A549 (cell line): ENCODE measurements around the gene GRK4. TPM values are rescaled to one million over a fixed set of nuclear protein-coding genes. Genes with fewer than 3 reads are reported as not detected.

Source experiments
- ATAC-seq, 2 experiments: fragments of 200-7000 bp in 1 of 2; fragments of >200 bp in 1 of 2; cut with Nextera tagmentation in 1 of 2; cut with Tn5 transposase in 1 of 2; 3 replicates each; pipeline versions ENCODE4 v1.8.0 to v1.9.1; 2018 to 2020; ENCODE audit warnings: mild to moderate bottlenecking in 1 of 2, moderate library complexity in 1 of 2
- CTCF ChIA-PET: fragments of 300-600 bp; sonication (Branson Sonifier 250); formaldehyde crosslinking; extraction: SDS; loops from one replicate; lab custom pipeline; 2021; ENCODE audit warnings: antibody characterized with exemption, inconsistent platforms; lab: Yijun Ruan, JAX
- POLR2A ChIA-PET: fragments of 350-600 bp; formaldehyde crosslinking; extraction: SDS; loops from one replicate; lab custom pipeline; 2021; ENCODE audit warnings: antibody characterized with exemption, inconsistent platforms; lab: Yijun Ruan, JAX
- DNase-seq, 2 experiments: peaks; one replicate each; pipeline versions ENCODE4 v3.0.0 to v3.0.0-alpha.2; 2011 to 2016; ENCODE audit warnings: low read depth in 1 of 2, low spot score in 1 of 2
- FAIRE-seq: peaks from 2 replicates; lab custom pipeline; 2011; peaks lifted over from hg19 to GRCh38; lab: Jason Lieb, UNC
- H3K27ac ChIP-seq, 2 experiments: fragments of >200 bp; sonication (Bioruptor Twin); formaldehyde crosslinking; 3 replicates each; pipeline ENCODE4 v1.5.1; 2016 to 2017
- H3K4me1 ChIP-seq: fragments of >200 bp; sonication (Bioruptor Twin); formaldehyde crosslinking; 3 replicates; pipeline ENCODE4 v1.6.1; 2016
- H3K4me2 ChIP-seq: fragments of >200 bp; sonication (Bioruptor Twin); formaldehyde crosslinking; 3 replicates; pipeline ENCODE4 v1.6.1; 2016
- H3K4me3 ChIP-seq: fragments of >200 bp; sonication (Bioruptor Twin); formaldehyde crosslinking; 3 replicates; pipeline ENCODE4 v1.5.1; 2016
- H3K9me3 ChIP-seq: fragments of >200 bp; sonication (Bioruptor Twin); formaldehyde crosslinking; 3 replicates; pipeline ENCODE4 v1.6.1; 2016
- BCL3 ChIP-seq: fragments of >200 bp; sonication (Bioruptor Twin); formaldehyde crosslinking; IDR thresholded peaks from 3 replicates; pipeline ENCODE4 v1.6.1; 2016
- BHLHE40 ChIP-seq: IDR thresholded peaks from 2 replicates; pipeline ENCODE4 v1.6.1; 2012; ENCODE audit warnings: low read depth, low read length, inconsistent platforms
- CBX8 ChIP-seq: fragments of 200-600 bp; sonication (generic); IDR thresholded peaks from 2 replicates; pipeline ENCODE4 v1.6.1; 2016
- CEBPB ChIP-seq, 2 experiments: fragments of >200 bp in 1 of 2; sonication (Bioruptor Twin) in 1 of 2; formaldehyde crosslinking in 1 of 2; IDR thresholded peaks; 2 replicates each; pipeline ENCODE4 v1.6.1; 2012 to 2016
- E2F6 ChIP-seq: IDR thresholded peaks from 2 replicates; pipeline ENCODE4 v1.6.1; 2012; ENCODE audit warnings: low read depth, borderline replicate concordance
- EHF ChIP-seq: fragments of 250-450 bp; sonication (Bioruptor Pico); IDR thresholded peaks from 2 replicates; pipeline ENCODE4 v1.5.0; 2020; ENCODE audit warnings: mild to moderate bottlenecking
- EHMT2 ChIP-seq: fragments of 200-600 bp; sonication (generic); IDR thresholded peaks from 2 replicates; pipeline ENCODE4 v1.6.1; 2016; ENCODE audit warnings: antibody characterized with exemption, low read depth, mild to moderate bottlenecking, moderate library complexity
- EP300 ChIP-seq, 2 experiments: fragments of >200 bp; sonication (Bioruptor Twin); formaldehyde crosslinking; IDR thresholded peaks; 2 replicates in 1 of 2; 3 replicates in 1 of 2; pipeline ENCODE4 v1.6.1; 2016 to 2017
- ESRRA ChIP-seq: fragments of 150-350 bp; IDR thresholded peaks from 2 replicates; pipeline ENCODE4 v1.6.1; 2014; ENCODE audit warnings: mild to moderate bottlenecking, low read length, borderline replicate concordance
- FOSL2 ChIP-seq, 2 experiments: fragments of 450-650 bp in 1 of 2; fragments of >200 bp in 1 of 2; sonication (Bioruptor Twin) in 1 of 2; formaldehyde crosslinking; IDR thresholded peaks; 2 replicates each; pipeline versions ENCODE4 v1.5.0 to v1.6.1; 2016 to 2020; ENCODE audit warnings: mild to moderate bottlenecking in 1 of 2, moderate library complexity in 1 of 2
- HDAC2 ChIP-seq: fragments of 200-600 bp; sonication (generic); IDR thresholded peaks from 2 replicates; pipeline ENCODE4 v1.6.1; 2016
- HES2 ChIP-seq: fragments of >200 bp; sonication (Bioruptor Twin); formaldehyde crosslinking; IDR thresholded peaks from 2 replicates; pipeline ENCODE4 v1.6.1; 2016
- HMGXB4 ChIP-seq: fragments of 250-450 bp; sonication (Bioruptor Pico); IDR thresholded peaks from 2 replicates; pipeline ENCODE4 v1.5.0; 2021; ENCODE audit warnings: mild to moderate bottlenecking, moderate library complexity, borderline replicate concordance
- HOXB13 ChIP-seq: fragments of 250-450 bp; sonication (Bioruptor Pico); IDR thresholded peaks from 2 replicates; pipeline ENCODE4 v1.5.0; 2020; ENCODE audit warnings: low read depth, mild to moderate bottlenecking, moderate library complexity
- KDM1A ChIP-seq: fragments of 200-600 bp; sonication (generic); IDR thresholded peaks from 2 replicates; pipeline ENCODE4 v1.6.1; 2016; ENCODE audit warnings: low read depth, mild to moderate bottlenecking
- MAFK ChIP-seq: fragments of 450-650 bp; IDR thresholded peaks from 2 replicates; pipeline ENCODE4 v1.6.1; 2014; ENCODE audit not compliant: partially characterized antibody
- NFE2L2 ChIP-seq: fragments of 150-350 bp; conservative IDR thresholded peaks from 2 replicates; pipeline ENCODE4 v1.6.1; 2014; ENCODE audit warnings: low read length
- NPAS2 ChIP-seq: fragments of 250-450 bp; sonication (Bioruptor Pico); IDR thresholded peaks from 2 replicates; pipeline ENCODE4 v1.8.0; 2022; ENCODE audit warnings: mild to moderate bottlenecking, moderate library complexity, borderline replicate concordance
- NR3C1 ChIP-seq: fragments of >200 bp; sonication (Bioruptor Twin); formaldehyde crosslinking; IDR thresholded peaks from 3 replicates; pipeline ENCODE4 v1.6.1; 2017
- PHF8 ChIP-seq: fragments of 200-600 bp; sonication (generic); IDR thresholded peaks from 2 replicates; pipeline ENCODE4 v1.6.1; 2016; ENCODE audit warnings: low read depth, mild to moderate bottlenecking, antibody characterized with exemption, moderate library complexity, borderline replicate concordance
- POLR2A ChIP-seq: IDR thresholded peaks from 2 replicates; pipeline ENCODE4 v1.6.1; 2012; ENCODE audit warnings: mild to moderate bottlenecking, low read length
- RARB ChIP-seq: fragments of 250-450 bp; sonication (Bioruptor Pico); IDR thresholded peaks from 2 replicates; pipeline ENCODE4 v1.8.0; 2021; ENCODE audit warnings: mild to moderate bottlenecking, moderate library complexity
- RFX5 ChIP-seq: fragments of 450-650 bp; IDR thresholded peaks from 2 replicates; pipeline ENCODE4 v1.7.1; 2014; ENCODE audit warnings: antibody characterized with exemption, mild to moderate bottlenecking, moderate library complexity
- SMC3 ChIP-seq: fragments of >200 bp; sonication (Bioruptor Twin); formaldehyde crosslinking; IDR thresholded peaks from 3 replicates; pipeline ENCODE4 v1.6.1; 2018; ENCODE audit warnings: inconsistent platforms
- ZFP36 ChIP-seq: fragments of 450-650 bp; IDR thresholded peaks from 2 replicates; pipeline ENCODE4 v1.6.1; 2014; ENCODE audit warnings: borderline replicate concordance; ENCODE audit not compliant: partially characterized antibody
- ZNF302 ChIP-seq: fragments of 250-450 bp; sonication (Bioruptor Pico); IDR thresholded peaks from 2 replicates; pipeline ENCODE4 v1.9.0; 2021; ENCODE audit warnings: inconsistent platforms, mild to moderate bottlenecking, moderate library complexity
- WGBS: methylation state at CpG from one replicate; pipeline ENCODE4 v1.1.6; 2017; ENCODE audit errors: missing lambda C conversion rate; 5-methylcytosine and 5-hydroxymethylcytosine counted together
- polyA plus RNA-seq, 4 experiments: library from polyadenylated mRNA; depleted of rRNA in 3 of 4; stranded (reverse); fragments of >200 nt; fragmentation: RNase III in 1 of 4; extraction: RNeasy Plus Mini Kit Qiagen cat#74134 plus additional on column Dnase treatment in 1 of 4; gene quantifications; 2 replicates in 3 of 4; 3 replicates in 1 of 4; pipeline ENCODE4 v1.2.3, GENCODE V29; 2011 to 2017

Gene GRK4
- polyA plus RNA-seq, 2 of the 4 experiments (the other 2 are of a cell fraction), result 0.76 to 0.96 TPM

- Histone ChIP-seq H3K4me3 (no peak overlapping the region), H3K4me1 (peaks cover 12% of the 10 kb centered on the region; the same call in 1 of the 3 replicates), H3K9me3 (no peaks in the 10 kb centered on the region), H3K27ac (peak overlapping the region in 1 of 2 experiments; percentile 37; a peak in 1 of 6 replicates), H3K4me2 (no peak overlapping the region)
- WGBS, result 94% methylated on average over 8 of the region's 12 CpGs
- CTCF ChIA-PET, result interaction anchor here (0.8 kb wide), 1 partner anchor 81 kb away, joined by 3 read pairs; no protein-coding TSS in a partner anchor
- FAIRE-seq (no peak), ATAC-seq (no peak), DNase-seq (no peak)
- POLR2A ChIA-PET, result no interaction called here
- TF ChIP-seq RARB (CRISPR knock-in tag), result no peak
- no peak for TF ChIP-seq E2F6
- no peak for TF ChIP-seq EP300 (IDR thresholded peaks at IDR 0.05)
- TF ChIP-seq HDAC2, result no peak
- TF ChIP-seq HMGXB4 (CRISPR knock-in tag), result no peak
- TF ChIP-seq RFX5, result no peak
- no peak for TF ChIP-seq ESRRA
- TF ChIP-seq EHF (CRISPR knock-in tag), result no peak
- no peak for TF ChIP-seq CBX8
- TF ChIP-seq SMC3, result no peak
- TF ChIP-seq CEBPB (IDR thresholded peaks at IDR 0.05), result no peak
- TF ChIP-seq ZNF302, result no peak
- TF ChIP-seq HOXB13, result no peak
- no peak for TF ChIP-seq ZFP36
- no peak for TF ChIP-seq NPAS2 (CRISPR knock-in tag)
- no peak for TF ChIP-seq POLR2A
- TF ChIP-seq HES2, result no peak
- no peak for TF ChIP-seq MAFK
- TF ChIP-seq NFE2L2, result no peak
Measured at GRCh38 chr4:2930135-2930757, 33.1 kb upstream of the GRK4 start.

DNA sequence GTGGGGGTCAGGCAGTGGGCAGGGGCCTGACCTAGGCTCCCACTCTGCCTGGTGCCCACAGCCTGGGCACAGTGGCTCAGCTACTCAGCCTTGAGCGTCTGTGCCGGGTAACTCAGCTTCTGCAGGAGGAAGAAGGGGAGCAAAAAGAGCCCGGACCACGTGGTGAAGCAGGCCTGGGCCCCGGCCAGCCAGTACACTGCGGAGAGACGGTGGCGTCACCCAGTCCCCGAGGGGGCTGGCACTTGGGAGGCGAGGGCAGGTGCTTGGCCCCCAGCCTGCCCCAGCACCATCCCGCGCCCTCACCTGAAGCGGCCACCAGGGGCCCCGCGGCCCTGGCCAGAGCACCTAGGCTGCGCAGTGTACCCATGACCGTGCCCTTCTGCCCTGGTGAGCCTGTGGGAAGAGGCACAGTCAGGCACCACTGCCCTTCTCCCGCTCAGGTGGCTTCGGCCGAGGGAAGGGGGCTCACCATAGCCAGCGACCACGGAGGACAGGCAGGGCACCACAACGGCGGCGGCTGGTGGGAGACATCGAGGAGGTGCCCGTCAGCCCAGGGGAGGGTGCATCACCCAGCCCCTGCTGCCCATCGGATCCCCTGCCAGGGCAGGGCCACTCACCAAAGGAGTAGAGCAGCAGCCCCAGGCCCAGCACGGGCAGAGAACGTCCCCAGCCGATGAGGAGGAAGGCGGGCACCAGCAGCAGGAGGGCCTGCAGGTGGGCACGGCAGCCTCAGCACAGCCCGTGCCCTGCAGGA, 32.4 kb upstream of the GRK4 start:
- ATAC-seq (peak; percentile 30 to 39; a peak in 4 of 6 replicates), FAIRE-seq (no peak), DNase-seq (no peak)
- H3K9me3 ChIP-seq, result no peaks in the 10 kb centered on the region
- 92% methylated on average over 14 of the region's 34 CpGs for WGBS
- POLR2A ChIA-PET, result no interaction called here
- H3K27ac ChIP-seq, result peak overlapping the region in 1 of 2 experiments; percentile 37; a peak in 1 of 6 replicates
- H3K4me1 ChIP-seq, result peaks cover 15% of the 10 kb centered on the region
- CTCF ChIA-PET, result interaction anchor here (0.8 kb wide), 1 partner anchor 81 kb away, joined by 3 read pairs; no protein-coding TSS in a partner anchor
- TF ChIP-seq KDM1A (no peak), PHF8 (no peak), EHMT2 (no peak), EP300 (IDR thresholded peaks at IDR 0.05) (no peak), BHLHE40 (no peak), FOSL2 (IDR thresholded peaks at IDR 0.05) (no peak), FOSL2 (CRISPR knock-in tag; IDR thresholded peaks at IDR 0.05) (no peak), NR3C1 (no peak), BCL3 (no peak), POLR2A (no peak)
- H3K4me3 ChIP-seq, result no peak overlapping the region
- no peak overlapping the region for H3K4me2 ChIP-seq
